Urothelium cell line (cell line): ENCODE measurements around the gene KLF11.
A peak's percentile ranks its signal among the peaks of the same experiment; 100 is the strongest.

Source experiments
- DNase-seq: peaks from one replicate; pipeline ENCODE4 v3.0.0; 2011; ENCODE audit warnings: low spot score, mixed read lengths
- FAIRE-seq: peaks from 2 replicates; lab custom pipeline; 2011; peaks lifted over from hg19 to GRCh38; lab: Jason Lieb, UNC

KLF11 gene

DNA sequence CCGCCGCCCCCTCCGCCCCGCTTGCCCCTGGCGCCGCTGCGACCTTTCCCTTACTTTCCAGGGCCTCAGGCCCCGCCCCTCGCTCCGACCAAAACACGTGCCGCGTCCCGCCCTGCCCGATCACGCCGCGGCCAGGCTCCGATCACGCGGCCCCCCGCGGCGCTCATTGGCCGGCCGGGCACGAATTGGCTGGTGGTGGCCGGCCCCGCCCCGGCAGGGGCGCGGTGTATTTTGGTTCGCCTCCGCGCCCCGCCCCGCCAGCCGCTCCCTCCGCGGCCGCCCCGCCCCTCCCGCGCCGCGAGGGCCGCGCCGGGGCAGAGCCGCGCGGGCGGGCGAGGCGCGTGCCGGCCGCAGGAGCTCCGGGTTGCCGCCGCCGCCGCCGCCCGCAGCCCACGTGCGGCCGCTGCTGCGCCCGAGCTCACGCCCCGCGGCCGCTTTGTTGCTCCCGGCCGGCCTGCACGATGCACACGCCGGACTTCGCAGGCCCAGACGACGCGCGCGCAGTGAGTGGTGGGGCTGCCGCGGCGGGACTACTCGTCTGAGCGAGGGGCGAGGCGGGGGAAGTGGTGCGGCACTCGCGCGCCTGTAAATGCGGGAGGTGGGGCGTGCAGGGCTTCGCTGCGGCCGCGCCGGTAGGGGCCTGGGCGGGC is at the start of gene KLF11:
KLF11 (plus strand) TSS at position 295 of the 650 bp plus-strand sequence; CDS start at position 462, 167 bp downstream.
- DNase-seq (peak; percentile 98), FAIRE-seq (peak; percentile 94)

DNA sequence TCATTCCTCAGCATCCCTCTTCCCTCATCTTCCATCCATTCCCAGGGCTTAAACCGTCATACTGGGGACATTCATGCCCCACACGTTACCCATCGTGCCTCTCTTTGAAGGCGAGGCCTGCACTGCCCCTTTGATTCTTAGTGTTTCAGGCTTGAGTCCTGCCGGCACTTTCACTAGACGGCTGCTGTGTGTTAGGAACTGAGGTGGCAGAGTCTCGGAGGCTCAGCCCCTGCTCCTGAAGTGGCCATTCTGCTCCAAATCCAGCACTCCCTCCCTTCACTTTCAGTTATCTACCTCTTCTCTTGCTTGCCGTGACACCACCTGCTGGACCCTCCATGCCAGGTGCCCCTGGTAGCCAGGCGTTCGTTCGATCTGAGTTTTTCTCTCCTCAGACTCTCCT is 48.9 kb upstream of the KLF11 start:
- no peak for FAIRE-seq

DNA sequence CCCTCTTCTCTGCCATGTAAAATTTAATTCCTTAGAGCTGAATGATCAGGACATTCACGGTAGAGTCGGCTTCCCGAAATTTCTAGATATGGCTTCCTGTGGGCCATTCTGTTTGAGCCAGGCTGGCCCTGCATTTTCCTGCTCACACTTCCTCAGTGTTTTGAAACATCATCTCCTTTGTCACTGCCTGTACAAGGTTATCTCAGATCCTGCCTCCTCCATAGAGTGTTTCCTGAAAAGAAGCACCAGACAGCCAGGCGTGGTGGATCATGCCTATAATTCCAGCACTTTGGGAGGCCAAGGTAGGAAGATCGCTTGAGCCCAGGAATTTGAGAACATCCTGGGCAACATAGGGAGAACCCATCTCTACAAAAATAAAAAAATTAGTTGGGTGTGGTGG is 48.3 kb upstream of the KLF11 start:
- DNase-seq (no peak), FAIRE-seq (no peak)

More for the DNA sequence above, 48.9 kb upstream of the KLF11 start:
- no peak for DNase-seq

DNA sequence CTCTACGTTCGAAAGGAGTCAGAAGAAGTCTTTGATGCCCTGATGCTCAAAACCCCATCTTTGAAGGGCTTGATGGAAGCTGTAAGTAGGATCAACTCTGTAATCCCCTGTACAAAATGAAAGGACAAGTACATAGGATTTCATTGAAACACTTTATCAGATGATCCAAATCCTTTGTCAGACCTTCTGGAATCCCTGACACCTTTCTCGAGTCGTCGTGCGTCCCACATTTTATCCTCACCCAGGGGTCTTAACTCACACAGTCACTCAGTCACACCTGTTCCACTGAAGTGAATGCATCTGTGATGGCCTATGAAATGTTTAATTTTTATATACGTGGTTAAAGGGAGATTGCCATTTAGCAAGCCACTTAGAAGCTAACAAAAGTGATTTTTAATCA is 47.0 kb upstream of the KLF11 start:
- no peak for DNase-seq
- FAIRE-seq, result no peak

DNA sequence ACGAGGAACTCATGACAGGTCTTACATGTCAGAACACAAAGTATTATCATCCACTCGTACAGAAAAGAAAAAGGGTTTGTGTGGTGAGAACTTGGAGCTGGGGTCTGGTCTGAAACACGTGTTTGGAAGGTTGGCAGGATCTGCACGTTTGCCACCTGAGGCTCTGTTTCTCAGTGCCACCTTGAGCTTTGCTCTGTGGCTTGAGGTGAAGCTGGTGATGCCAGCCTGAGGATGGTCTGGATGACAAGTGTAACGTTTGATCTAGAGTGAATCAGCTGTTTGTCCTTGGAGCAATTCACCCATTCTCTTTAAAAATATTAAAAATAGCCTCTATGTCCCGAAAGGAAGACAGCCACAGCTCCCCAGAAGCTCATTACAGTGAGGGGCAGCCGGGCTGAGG is 45.4 kb upstream of the KLF11 start:
- FAIRE-seq (no peak), DNase-seq (no peak)

DNA sequence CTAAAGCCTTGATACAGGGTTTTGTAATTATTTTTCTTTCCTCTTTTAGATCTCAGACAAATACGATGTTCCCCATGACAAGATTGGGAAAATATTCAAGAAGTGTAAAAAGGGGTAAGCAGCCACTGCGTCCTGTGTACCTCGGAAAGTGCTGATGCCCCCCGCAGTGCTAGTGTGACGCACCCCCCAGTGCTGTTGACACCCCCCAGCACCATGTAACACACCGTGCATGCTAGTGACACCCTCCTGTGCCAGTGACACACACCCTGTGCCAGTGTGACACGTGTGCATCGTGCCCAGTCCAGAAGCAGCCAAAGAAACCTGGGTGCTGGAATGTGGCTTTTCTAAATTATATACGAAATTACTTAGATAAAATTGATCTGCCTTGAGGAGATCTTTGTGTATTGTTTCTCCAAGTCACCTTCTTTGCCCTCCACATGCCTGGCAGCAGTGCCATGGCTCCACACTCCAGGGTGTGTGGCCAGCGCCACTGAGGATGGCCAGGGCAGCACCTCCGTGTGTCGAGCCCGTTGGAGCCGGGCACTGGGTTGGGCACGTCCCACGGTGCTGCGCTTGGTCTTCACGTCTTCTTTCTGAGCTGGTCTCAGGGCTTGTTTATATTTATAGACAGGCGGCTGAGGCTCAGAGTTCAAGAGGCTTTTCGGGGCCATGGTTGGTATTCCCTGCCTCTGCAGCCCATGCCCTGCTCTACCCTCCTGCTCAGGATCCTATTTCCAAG is 44.3 kb upstream of the KLF11 start:
- FAIRE-seq (peak; percentile 91), DNase-seq (no peak)

DNA sequence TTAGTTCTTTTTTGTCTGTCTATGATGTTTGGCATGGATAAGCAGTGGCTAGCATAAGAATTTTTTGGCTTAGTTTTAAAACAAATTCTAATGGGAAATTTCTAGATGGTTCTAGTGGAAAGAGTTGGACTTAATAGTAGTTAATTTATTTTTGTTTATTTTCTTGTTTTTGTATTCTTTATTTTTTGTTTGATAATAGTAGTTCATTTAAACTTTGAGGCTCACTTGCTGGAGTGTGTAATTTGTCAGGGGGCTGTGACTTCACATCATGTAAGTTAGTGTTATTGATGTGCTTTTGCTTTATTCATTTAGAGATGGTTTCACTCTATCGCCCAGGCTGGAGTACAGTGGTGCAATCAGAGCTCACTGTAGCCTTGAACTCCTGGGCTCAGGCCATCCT is 43.7 kb upstream of the KLF11 start:
- no peak for DNase-seq
- FAIRE-seq, result no peak

DNA sequence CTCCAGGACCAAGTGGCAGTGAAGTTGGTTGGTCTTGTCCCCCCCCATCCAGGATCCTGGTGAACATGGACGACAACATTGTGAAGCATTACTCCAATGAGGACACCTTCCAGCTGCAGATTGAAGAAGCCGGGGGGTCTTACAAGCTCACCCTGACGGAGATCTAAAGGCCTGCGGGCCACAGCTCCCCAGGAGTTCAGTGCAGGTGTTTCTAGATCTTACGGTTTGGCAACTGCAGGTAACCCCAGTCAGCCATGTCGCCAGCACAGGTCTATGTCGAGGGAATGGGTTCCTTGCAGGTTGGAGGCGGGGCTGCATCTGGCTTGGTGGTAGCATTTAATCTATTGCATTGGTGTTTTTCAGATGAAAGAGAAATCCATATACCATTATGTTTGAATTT is 42.8 kb upstream of the KLF11 start:
- FAIRE-seq, result no peak
- DNase-seq, result no peak

DNA sequence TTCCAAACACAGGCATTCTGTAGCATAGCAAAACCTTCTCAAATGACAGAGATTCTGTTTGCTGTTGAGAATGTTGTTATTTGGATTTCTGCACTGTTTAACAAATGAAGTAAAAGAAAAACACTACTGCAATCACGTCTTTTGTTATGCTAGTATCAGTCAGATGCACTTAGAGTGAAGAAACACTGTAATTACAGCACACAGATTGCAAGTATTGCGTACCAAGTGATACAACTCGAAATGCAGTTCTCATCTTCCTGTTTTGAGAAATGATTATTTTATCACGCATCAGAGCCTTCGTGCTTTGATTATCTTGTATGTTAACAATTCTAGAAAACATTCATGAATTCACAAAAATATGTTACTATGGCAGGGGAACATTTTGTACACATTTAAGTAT is 41.8 kb upstream of the KLF11 start:
- no peak for FAIRE-seq
- no peak for DNase-seq

DNA sequence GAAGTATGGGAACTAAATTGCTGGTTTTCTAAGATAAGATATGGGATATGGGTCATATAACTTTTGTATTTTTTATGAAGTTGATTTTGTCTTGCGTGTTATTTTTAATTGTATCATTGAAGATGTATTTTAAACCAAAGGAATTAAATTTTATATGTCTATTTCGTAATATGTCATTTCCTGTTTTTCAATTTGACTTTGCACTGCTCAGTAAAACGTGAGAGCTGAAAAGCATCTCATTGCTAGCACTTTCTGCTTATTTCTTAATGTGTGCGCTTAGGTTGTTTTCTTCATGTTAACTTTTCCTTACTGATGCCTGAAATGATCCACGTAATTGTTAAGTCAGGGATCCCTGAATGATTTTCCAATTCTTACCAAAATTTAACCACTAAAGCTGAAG is 41.2 kb upstream of the KLF11 start:
- DNase-seq, result no peak
- FAIRE-seq, result no peak

DNA sequence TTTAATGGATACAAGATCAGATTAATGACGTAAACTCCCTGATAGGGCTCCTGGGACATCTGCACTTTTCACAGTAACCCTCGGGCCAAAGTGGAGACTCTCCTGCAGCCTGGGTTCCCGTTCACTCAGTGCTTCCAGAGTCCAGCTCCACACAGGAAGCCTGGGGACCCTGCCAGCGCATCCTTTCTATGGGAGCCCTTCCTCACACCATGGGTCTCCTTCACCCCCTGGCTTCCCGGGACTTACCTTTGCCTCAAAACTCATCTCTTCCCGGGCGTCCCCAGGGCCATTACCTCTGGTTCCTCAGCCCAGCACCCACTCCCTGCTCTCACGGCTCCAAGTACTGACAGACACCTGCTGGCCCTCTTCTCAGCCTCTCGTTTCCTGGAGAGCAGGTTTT is 40.7 kb upstream of the KLF11 start:
- DNase-seq (no peak), FAIRE-seq (no peak)

DNA sequence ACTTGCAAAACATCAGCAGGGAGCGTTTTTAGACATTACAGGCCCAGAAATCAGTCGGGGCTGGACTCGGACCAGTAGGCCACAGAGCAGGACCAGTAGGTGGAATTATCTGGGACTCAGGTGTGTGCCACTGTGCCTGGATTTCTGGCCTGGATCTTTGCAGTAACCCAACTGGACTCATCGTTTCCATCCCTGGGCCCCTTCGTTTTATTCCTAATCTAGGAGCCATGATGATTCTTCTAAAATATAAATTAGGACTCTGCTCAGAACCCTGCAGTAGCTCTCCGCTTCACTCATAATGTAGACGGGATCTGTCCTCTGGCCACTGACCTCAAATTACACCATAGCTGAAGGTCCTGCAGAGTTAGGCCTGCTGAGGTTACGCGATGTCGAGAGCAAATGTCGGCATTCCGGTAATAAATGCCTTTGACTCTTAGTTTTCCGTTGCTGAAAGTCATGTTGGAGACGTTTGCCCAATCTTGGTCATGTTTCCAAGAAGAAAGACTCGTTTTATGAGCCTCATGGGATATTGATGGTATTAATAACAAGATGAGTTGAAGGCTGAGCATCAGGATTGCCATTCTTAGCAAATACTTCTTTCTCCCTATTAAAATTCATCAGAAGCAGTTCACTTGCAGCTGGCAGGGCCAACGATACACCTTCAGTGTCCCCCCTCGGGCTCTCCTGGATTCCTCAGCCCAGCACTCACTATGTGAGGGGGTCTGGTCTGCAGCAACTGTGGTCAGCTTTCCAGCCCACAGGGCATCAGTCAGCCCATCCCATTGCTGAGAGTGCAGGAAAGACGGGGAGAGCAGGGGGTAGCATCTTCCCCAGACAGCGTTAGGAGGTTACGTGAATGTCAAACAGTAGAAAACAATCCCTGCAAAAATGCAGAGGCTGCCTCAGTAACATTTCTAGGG is 39.9 kb upstream of the KLF11 start:
- no peak for DNase-seq
- no peak for FAIRE-seq

DNA sequence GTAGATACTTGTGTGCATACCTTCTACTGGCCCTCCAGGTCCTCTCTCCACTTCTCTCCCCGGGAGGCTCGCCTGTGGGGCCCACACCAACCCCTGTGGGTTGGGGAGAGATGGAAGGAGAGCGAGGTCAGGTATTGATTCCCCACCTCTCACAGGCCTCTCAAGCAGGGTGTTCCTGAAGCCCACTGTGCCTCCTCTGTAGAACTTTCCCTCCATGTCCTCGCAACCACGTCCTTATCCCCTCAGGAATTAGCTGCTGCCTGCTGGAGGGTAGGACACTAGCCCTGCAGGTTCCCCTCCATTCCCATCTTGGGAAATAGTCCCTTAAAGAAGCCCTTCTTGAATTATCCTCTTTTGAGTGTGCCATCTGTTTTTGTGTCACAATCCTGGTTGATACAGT is 38.9 kb upstream of the KLF11 start:
- DNase-seq (no peak), FAIRE-seq (no peak)

DNA sequence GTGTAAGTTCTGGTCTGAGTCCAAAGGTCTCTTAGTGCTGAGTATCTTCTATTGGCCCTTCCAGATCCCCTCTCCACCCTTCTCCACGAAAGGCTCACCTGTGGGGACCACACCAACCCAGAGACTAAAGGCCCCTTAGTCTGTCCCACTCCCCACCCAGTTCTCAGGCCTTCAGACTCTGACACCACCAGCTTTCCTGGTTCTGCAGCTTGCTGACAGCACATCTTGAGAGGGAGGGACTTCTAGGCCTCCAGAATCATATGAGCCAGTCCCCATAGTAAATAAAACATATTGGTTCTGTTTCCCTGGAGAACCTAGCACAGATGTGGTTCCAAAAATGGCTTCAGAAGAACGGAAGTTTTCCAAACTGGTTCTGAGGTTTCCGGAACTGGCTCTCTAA is 38.5 kb upstream of the KLF11 start:
- DNase-seq, result no peak
- FAIRE-seq, result no peak

DNA sequence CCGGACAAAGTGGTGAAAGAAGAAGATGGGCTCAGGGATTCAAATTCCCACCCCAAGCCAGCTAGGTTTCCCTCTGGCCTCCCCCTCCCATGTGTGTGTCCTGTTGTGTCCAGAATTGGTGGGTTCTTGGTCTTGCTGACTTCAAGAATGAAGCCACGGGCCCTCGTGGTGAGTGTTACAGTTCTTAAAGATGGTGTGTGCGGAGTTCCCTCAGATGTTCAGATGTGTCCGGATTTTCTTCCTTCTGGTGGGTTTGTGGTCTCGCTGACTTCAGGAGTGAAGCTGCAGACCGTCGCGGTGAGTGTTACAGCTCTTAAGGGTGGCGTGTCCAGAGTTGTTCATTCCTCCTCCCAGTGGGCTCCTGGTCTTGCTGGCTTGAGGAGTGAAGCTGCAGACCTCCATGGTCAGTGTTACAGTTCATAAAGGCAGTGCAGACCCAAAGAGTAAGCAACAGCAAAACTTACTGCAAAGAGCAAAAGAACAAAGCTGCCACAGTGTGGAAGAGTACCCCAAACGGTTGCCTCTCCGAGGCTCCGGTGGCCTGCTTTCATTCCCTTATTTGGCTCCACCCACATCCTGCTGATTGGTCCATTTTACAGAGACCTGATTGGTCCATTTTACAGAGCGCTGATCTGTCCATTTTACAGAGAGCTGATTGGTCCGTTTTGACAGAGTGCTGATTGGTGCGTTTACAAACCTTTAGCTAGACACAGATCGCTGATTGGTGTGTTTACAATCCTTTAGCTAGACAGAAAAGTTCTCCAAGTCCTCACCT is 37.7 kb upstream of the KLF11 start:
- FAIRE-seq (no peak), DNase-seq (no peak)

DNA sequence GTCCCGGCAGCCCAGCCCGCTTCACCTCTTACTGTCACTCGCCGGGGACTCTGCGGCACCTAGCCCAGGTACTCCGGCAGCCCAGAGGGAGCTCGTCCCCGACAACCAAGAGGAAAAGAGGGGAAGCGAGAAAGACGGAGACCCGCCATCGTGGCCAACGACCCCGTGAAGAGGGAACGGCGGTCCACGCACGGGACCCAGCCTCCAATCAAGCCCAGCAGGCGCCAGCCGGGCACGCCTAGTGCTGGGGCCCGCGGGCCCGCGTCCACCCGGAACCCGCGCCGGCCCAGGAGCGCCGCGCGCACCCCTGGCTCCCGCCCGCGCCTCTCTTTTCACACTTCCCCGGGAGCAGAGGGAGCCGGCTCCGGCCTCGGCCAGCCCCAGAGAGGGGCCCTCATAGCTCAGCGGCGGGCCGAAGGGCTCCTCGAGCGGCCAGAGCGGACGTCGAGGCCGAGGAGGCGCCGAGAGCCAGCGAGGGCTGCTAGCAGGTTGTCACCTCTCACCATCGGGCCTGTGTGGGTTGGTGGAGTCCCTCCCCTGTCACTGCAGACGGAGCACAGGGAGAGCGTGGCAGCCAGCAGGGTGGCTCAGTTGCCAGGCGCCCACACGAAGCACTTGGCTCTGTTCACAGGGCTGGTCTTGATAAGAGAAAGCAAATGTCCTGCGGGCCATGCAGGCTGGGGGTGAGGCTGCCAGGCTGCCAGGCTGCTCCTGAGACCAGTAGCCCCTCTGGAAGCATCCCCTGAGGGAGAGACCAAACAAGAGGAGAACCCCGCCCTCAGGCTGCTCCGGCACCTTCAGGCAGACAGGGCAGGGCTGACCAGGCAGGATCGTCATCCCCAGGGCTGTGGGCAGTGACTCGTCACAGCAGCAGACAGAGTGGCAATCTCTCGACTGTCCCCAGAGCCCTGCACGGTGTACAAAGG is 36.9 kb upstream of the KLF11 start:
- no peak for FAIRE-seq
- DNase-seq, result no peak

DNA sequence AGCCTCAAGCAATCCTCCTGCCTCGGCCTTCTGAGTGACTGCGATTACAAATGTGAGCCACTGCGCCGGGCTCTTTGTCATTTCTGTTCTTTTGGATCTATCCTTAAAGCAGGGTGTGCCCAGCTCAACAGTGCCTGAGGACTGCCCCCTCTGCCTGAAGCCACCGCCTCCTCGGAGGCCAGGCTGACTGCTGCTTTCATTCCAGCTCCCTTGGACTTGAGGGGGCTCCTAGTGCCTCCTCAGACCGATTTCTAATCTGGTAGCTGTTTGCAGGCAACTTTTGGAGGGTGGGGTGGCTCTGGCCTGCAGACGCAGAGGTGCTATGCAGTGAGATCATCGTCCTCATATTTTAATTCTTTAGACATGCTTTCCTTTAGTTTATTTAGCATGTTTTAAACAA is 35.9 kb upstream of the KLF11 start:
- no peak for FAIRE-seq
- DNase-seq, result no peak

DNA sequence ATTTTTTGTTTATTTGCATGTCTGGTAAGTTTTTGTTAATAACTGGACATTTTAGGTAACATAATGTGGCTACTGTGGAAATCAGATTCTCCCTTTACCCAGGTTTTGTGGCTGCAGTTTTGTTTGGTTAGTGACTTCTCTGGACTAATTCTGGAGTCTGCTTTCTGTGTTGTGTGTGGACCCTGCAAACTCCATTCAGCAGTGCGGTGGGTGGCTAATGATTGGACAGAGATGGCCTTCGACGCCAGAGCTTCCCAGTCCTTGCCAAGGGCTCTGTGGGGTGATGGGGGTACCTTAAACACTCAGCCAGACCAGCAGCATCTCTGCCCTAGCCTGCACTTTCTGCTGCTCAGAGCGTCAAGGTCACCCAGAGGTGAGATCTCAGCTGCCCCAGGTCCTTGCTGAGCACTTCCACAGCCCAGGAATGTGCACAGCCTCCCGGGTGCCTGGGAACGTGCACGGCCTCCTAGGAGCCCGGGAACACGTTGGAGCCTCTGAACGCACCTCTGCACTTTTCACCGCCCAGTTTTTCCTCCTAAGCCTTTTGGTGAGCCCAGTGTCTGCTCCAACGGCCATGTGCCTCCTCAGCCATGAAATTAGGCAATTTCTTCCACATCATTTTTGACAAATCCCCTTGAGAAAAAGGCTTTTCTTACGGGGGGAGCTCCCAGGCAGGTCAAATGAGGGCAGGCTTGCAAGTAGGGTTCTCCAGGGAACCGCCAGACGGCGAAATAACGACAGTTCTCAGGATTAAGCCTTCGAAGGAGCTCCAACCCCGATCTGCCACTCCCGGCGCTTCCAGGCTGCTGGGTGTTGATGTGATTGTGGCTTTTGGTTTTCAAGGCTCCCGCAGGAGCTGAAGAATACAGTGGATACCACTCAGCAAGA is 35.2 kb upstream of the KLF11 start:
- FAIRE-seq, result peak; percentile 23
- DNase-seq, result no peak

DNA sequence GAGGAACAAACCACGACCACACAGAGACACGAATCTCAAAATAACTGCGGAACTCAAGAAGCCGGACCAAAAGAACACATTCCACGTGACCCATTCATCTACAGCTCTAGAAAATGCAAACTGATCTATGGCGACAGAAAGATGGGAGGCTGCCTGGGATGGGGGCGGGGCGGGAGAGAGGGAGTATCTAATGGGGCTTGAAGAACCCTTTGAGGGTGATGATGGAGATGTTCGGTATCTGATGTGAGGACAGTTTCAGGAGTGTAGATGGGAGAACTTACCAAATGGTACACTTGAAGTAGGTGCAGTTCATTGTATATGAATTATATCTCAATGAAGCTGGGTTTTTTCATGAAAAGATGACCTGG is 34.6 kb upstream of the KLF11 start:
- DNase-seq (no peak), FAIRE-seq (no peak)
